HG03135 (cell line): Measurements from ENCODE around the gene PRKD1.

Experiments used
- ATAC-seq: cut with Tn5 transposase; IDR thresholded peaks from one replicate; pipeline ENCODE4 v1.9.1; 2021; ENCODE audit warnings: mild to moderate bottlenecking, moderate library complexity; ENCODE audit not compliant: unreplicated experiment

Gene PRKD1

DNA sequence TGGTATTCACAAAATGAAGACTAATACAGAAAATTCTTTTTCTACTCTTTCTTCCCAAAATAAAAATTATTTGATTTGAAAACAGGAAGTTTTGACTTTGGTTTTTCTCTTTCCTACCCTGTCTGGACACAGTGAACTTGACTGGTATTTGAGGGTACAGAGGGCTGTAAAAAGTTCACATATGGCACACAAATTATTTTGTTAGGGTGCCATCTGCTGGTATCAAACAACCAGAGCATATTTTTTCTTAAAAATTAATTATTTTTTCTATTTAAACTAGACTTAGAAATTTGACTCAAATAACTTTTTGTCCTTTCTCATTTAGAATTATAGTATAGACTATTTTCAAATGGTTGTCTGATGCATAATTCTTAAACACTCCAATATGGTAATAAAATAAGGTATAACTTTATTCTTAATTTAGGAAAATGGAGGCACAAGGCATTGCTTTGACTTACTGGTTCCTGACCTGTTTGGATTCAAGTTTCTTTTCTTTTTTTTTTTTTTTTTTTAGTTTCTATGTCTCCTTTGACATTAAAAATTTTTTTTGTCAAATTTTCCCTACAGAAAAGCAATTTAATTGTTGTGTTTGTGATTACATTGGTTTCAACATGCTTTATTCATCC lies 390.6 kb downstream of the PRKD1 start:
- ATAC-seq = no peak

- ATAC-seq = no peak
Measured at GRCh38 chr14:29529418-29529817, 398.2 kb downstream of the PRKD1 start.

- ATAC-seq = no peak
Measured at GRCh38 chr14:29528889-29529288, 398.8 kb downstream of the PRKD1 start.

DNA sequence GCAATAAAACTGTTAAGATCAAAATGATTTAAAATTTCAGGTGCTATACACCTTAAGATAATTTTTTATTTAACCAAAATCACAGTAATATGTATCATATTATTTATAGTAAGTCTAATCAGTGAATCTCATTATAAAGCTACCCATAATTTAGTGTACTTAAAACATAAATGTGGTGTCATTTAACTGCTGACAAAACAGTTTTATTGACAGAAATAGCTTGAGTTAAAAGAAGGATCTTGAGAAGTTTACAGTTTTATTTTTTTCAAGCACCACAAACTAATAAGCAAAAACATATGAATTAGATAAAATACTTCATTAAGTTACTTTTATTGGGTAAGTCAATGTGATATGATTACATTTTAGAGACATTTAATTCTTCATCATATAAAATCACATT lies 400.4 kb downstream of the PRKD1 start:
- no peak for ATAC-seq
